Stimulated activated CD8-positive, alpha-beta memory T cell treated with anti-CD3 and anti-CD28 coated beads, Interleukin-12 subunit alpha, Interleukin-12 subunit beta, amount 100 ng/mL, for 24 hours (primary cell): Measurements from ENCODE around the gene ATRIP.

ENCODE experiments used
- DNase-seq: peaks from one replicate; pipeline ENCODE4 v3.0.0-alpha.2; 2020; ENCODE audit errors: extremely low read depth

Gene ATRIP

GRCh38 chr3:48503401-48504050, 57.0 kb downstream of the ATRIP start:
- DNase-seq: no peak

- no peak for DNase-seq
Observed at GRCh38 chr3:48504051-48504946, 57.8 kb downstream of the ATRIP start, which contains the start of gene SHISA5. SHISA5 (minus strand) TSS chr3:48504174; CDS start chr3:48504094, 80 bp downstream.

DNA sequence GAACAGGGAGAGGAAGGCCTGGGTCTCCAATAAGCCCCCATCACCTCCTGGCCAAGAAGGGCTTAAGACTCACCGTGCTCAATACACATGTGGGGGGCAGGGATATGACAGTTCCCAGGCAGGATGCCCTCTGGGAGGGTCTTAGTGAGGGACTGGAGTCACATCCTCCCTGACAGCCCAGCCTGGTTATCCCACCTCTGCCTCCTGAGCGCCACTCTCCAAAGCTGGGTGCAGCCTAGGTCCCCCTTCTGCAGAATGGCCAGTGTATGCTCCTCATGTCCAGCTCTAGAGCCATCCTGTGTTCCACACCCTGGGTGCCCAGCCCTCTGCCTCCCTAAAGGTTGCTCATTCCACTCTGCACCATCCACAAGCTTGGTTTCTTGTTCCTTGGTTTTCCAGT, 58.6 kb downstream of the ATRIP start:
- no peak for DNase-seq

DNA sequence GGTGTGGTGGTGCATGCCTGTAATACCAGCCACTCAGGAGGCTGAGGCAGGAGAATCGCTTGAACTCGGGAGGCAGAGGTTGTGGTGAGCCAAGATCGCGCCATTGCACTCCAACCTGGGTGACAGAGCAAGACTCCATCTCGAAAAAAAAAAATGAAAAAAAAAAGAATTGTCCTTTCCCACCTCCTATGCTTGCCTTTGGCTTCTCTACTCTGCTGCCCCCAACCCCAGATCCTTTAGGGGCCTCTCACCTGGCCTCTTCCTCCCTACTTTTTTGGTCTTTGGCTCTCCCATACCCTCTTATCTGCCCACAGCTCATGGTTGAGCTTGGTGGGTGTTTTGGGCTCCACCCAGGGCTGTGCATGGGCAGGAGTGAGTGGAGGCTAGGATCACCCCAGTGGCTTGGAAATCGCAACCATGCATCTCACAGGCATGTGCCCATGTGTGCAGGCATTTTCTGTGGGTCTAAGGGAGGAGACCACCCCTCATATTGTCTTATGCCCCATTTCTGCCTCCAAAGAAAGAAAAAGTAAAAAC, 59.5 kb downstream of the ATRIP start:
- DNase-seq: no peak

DNA sequence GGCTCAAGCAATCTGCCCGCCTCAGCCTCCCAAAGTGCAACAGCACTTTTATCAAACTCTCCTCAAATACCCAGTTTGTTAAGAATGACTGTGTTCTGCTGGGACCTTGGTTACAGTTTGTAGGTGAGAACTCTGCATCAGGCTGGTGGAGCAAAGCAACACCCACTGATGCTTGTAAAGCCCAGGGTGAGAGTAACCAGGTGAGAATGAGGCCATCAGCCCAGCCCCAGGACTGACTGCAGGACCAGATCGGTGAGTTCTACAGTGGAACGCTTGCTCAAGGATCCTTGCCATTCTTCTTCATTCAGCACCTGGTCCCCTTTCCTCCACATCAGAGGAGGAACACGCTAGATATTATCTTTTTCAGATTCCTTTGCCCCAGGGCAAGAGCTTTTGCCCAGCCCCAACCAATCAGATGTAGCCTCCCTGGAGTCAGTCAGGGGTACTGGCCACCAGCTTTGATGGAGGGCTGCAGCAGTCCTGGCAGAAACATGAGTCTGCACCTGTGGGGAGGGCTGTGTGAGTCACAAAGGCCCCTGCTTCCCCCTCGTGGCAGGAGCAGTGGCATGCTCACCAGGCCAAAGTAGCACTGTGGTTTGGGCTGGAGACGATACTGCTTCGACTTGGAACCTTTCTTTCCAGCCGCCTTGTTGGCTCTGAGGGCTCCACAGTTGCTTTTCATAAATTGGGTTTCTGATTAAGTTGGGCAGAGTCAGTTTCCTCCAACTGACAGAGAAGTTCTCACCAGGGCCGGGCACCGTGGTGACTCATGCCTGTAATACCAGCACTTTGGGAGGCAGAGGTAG, 60.9 kb downstream of the ATRIP start:
- peak; percentile 39 for DNase-seq

GRCh38 chr3:48511551-48511950, 65.0 kb downstream of the ATRIP start:
- no peak for DNase-seq

DNA sequence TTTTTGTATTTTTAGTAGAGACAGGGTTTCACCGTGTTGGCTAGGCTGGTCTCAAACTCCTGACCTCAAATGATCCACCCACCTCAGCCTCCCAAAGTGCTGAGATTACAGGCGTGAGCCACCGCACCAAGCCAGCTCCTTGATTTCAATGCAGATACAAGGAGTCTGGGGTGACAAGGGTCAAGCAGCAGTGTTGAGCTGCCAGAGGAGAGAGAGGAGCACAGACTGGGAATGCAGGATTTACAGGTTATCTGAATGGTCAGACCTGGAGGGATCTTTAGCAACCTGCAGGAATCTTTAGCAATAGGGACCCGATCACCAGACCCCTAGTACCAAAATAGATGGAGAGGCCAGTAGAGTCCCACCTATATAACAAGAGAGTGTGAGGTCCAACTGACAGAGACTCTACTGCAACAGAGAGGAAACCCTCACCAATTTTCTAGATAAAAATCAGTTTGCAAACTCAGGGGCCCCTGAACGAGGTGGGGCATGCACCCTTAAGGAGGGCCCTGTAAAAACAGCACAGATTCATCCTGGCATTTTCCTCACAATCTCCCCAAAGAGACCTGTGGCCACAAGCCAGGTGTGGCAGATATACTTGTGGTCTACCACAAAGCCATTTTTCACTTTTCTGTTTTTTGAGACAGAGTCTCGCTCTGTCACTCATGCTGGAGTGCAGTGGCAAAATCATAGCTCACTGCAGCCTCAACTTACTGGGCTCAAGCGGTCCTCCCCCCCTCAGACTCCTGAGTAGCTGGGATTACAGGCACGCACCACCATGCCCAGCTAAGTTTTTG, 68.1 kb downstream of the ATRIP start:
- DNase-seq: no peak
